K562 (cell line): Measurements from ENCODE around the gene GBP7. TPM values are rescaled to one million over a fixed set of nuclear protein-coding genes. Genes with fewer than 3 reads are reported as not detected.

Experiments
- CBX1 ChIP-seq: sonication (generic); IDR thresholded peaks from 2 replicates; pipeline ENCODE4 v1.6.1; 2016; ENCODE audit warnings: antibody characterized with exemption, low read depth, mild to moderate bottlenecking
- CREB1 ChIP-seq, 2 experiments: sonication (generic) in 1 of 2; formaldehyde crosslinking in 1 of 2; IDR thresholded peaks; 2 replicates each; pipeline versions ENCODE4 v1.6.1 to v1.8.0; 2012 to 2022; ENCODE audit warnings: inconsistent platforms in 1 of 2, mild to moderate bottlenecking in 1 of 2, missing genetic modification reagents in 1 of 2, moderate library complexity in 1 of 2
- ESRRA ChIP-seq: fragments of 450-650 bp; IDR thresholded peaks from 2 replicates; pipeline ENCODE4 v1.6.1; 2014; ENCODE audit warnings: low read depth, mild to moderate bottlenecking, moderate library complexity, borderline replicate concordance
- ETV5 ChIP-seq: sonication (generic); formaldehyde crosslinking; IDR thresholded peaks from 2 replicates; pipeline ENCODE4 v1.4.0; 2020; ENCODE audit warnings: low read depth, mild to moderate bottlenecking, missing genetic modification reagents
- FOSL1 ChIP-seq: fragments of 200-800 bp; sonication (Bioruptor generic); conservative IDR thresholded peaks from 2 replicates; pipeline ENCODE4 v1.6.1; 2016; ENCODE audit warnings: missing genetic modification characterization, missing compliant biosample characterization
- HDAC3 ChIP-seq: fragments of 450-650 bp; IDR thresholded peaks from 2 replicates; pipeline ENCODE4 v1.6.1; 2018; ENCODE audit warnings: borderline replicate concordance, mild to moderate bottlenecking, moderate library complexity; ENCODE audit not compliant: partially characterized antibody
- HMGN3 ChIP-seq: IDR thresholded peaks from 2 replicates; pipeline ENCODE4 v1.6.1; 2011; ENCODE audit warnings: borderline replicate concordance, low read depth, mild to moderate bottlenecking, mixed read lengths, low read length; ENCODE audit not compliant: insufficient read length; ENCODE audit errors: extremely low read depth
- HOXB6 ChIP-seq: fragments of 250-450 bp; sonication (Bioruptor Pico); IDR thresholded peaks from 2 replicates; pipeline ENCODE4 v1.5.1; 2022; ENCODE audit warnings: mild to moderate bottlenecking, borderline replicate concordance
- NR2C2 ChIP-seq, 2 experiments: fragments of 200-800 bp in 1 of 2; sonication (Bioruptor generic) in 1 of 2; sonication (generic) in 1 of 2; formaldehyde crosslinking in 1 of 2; IDR thresholded peaks; 2 replicates each; pipeline versions ENCODE4 v1.6.1 to v1.8.0; 2016 to 2022; ENCODE audit warnings: mild to moderate bottlenecking in 1 of 2, missing compliant biosample characterization in 1 of 2, missing genetic modification characterization in 1 of 2, missing genetic modification reagents in 1 of 2
- REST ChIP-seq, 2 experiments: fragments of 450-650 bp; formaldehyde crosslinking in 1 of 2; IDR thresholded peaks; 2 replicates each; pipeline versions ENCODE4 v1.4.0 to v1.6.1; 2014 to 2020; ENCODE audit warnings: mild to moderate bottlenecking in 2 of 2, borderline replicate concordance in 1 of 2, low read depth in 1 of 2
- SMARCE1 ChIP-seq: fragments of 450-650 bp; IDR thresholded peaks from 2 replicates; pipeline ENCODE4 v1.7.1; 2016; ENCODE audit warnings: mild to moderate bottlenecking
- SREBF1 ChIP-seq: fragments of 150-350 bp; IDR thresholded peaks from 2 replicates; pipeline ENCODE4 v1.6.1; 2014; ENCODE audit warnings: antibody characterized with exemption, low read depth, low read length, borderline replicate concordance
- ZFP36 ChIP-seq: fragments of 150-350 bp; IDR thresholded peaks from 2 replicates; pipeline ENCODE4 v1.6.1; 2018; ENCODE audit warnings: low read length, low read depth; ENCODE audit not compliant: partially characterized antibody
- ZNF274 ChIP-seq: IDR thresholded peaks from 2 replicates; pipeline ENCODE4 v1.6.1; 2011; ENCODE audit warnings: low read depth, mild to moderate bottlenecking, low read length, moderate library complexity, borderline replicate concordance
- polyA plus RNA-seq, 8 experiments: library from polyadenylated mRNA; depleted of rRNA in 4 of 8; stranded (reverse) in 5 of 8; unstranded in 3 of 8; fragments of >200 nt; fragmentation: Nextera tagmentation in 2 of 8; fragmentation: Illumina TruSeq in 1 of 8; extraction: Ambion mirVana in 2 of 8; extraction: Trizol in 1 of 8; gene quantifications; 2 replicates each; pipeline versions ENCODE4 v1.2.1 to v1.2.3, GENCODE V29; 2011 to 2014; ENCODE audit warnings: inconsistent platforms in 1 of 8, missing spikeins in 1 of 8
- total RNA-seq, 7 experiments: library from RNA; depleted of rRNA in 6 of 7; stranded (reverse); fragments of >200 nt in 6 of 7; fragmentation: Illumina TruSeq in 2 of 7; extraction: Trizol in 2 of 7; gene quantifications; 2 replicates each; pipeline versions ENCODE4 v1.2.1 to v1.2.3, GENCODE V29; 2011 to 2021; ENCODE audit warnings: low replicate concordance in 1 of 7
- TF ChIP-seq, protein P1 (sequence below): sonication (generic); formaldehyde crosslinking; IDR thresholded peaks from 2 replicates; pipeline ENCODE4 v1.8.1; 2023; ENCODE audit warnings: mild to moderate bottlenecking, missing genetic modification reagents
- TF ChIP-seq, protein P2 (sequence below), 2 experiments: fragments of 450-650 bp in 1 of 2; sonication (generic) in 1 of 2; formaldehyde crosslinking in 1 of 2; IDR thresholded peaks in 1 of 2; conservative IDR thresholded peaks in 1 of 2; 2 replicates each; pipeline versions ENCODE4 v1.6.1 to v1.8.1; 2016 to 2023; ENCODE audit warnings: mild to moderate bottlenecking in 2 of 2, moderate library complexity in 2 of 2, inconsistent platforms in 1 of 2, missing genetic modification reagents in 1 of 2

Gene GBP7
- total and polyA plus RNA-seq, 9 of the 15 experiments (the other 6 are each of a cell fraction or from before 2014, with no cell fraction given) = 0.03 TPM; not detected in 8

DNA sequence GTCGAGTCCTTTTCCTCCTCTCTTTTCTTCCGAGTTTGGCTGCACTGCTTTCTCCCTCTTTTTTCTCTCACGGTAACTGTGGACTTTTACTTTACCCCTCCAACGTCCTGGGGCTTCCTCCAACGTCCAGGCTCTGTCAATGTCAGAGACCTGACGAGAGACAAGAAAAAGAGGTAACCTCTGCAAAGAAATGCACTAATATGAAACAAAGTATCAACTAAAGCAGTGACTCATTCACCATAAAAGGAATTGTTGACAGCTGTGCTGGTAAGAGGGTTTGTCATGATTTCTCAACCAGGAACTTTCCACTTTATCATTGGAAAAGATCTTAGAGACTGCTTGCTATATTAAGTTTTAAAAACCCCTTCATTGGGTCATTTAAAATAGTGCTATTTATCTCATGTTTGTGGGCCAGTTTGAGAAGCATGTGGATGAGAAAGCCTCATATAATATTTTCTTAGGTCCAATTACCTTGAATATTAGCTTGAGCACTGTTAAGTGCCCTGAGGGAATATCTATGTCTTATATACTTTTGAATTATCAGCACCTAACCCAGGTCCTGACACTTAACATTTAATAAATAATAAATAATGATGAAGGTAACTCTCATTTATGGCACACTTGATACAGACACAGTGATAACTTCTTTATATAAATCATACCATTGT, 49.8 kb downstream of the GBP7 start, which contains the start of gene GBP2 (continued):
- no peak for TF ChIP-seq REST (IDR thresholded peaks at IDR 0.05; ENCODE audit: borderline replicate concordance)
- no peak for TF ChIP-seq REST (CRISPR knock-in tag; IDR thresholded peaks at IDR 0.05; ENCODE audit: low read depth)
- no peak for TF ChIP-seq ESRRA
- no peak for TF ChIP-seq HOXB6 (CRISPR knock-in tag)
- TF ChIP-seq CBX1 = no peak
- TF ChIP-seq, protein P1, sequence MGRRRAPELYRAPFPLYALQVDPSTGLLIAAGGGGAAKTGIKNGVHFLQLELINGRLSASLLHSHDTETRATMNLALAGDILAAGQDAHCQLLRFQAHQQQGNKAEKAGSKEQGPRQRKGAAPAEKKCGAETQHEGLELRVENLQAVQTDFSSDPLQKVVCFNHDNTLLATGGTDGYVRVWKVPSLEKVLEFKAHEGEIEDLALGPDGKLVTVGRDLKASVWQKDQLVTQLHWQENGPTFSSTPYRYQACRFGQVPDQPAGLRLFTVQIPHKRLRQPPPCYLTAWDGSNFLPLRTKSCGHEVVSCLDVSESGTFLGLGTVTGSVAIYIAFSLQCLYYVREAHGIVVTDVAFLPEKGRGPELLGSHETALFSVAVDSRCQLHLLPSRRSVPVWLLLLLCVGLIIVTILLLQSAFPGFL = no peak
- TF ChIP-seq, protein P2, sequence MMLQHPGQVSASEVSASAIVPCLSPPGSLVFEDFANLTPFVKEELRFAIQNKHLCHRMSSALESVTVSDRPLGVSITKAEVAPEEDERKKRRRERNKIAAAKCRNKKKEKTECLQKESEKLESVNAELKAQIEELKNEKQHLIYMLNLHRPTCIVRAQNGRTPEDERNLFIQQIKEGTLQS (IDR thresholded peaks at IDR 0.05) = peak; percentile 78
- TF ChIP-seq, protein P2 (CRISPR knock-in tag; conservative IDR thresholded peaks at IDR 0.05) = no peak
- peak; percentile 36; the same call in 1 of the 2 replicates for TF ChIP-seq SMARCE1
- peak; percentile 28 for TF ChIP-seq ZFP36
- TF ChIP-seq FOSL1 (tag) = peak; percentile 97
- no peak for TF ChIP-seq ZNF274
- no peak for TF ChIP-seq SREBF1
- TF ChIP-seq CREB1 (IDR thresholded peaks at IDR 0.05) = no peak
- no peak for TF ChIP-seq CREB1 (CRISPR knock-in tag; IDR thresholded peaks at IDR 0.05)
- no peak for TF ChIP-seq HDAC3
- no peak for TF ChIP-seq NR2C2 (CRISPR knock-in tag; IDR thresholded peaks at IDR 0.05)
- TF ChIP-seq NR2C2 (tag; IDR thresholded peaks at IDR 0.05) = no peak
- no peak for TF ChIP-seq ETV5
- TF ChIP-seq HMGN3 = no peak
